ENCODE measurements around the gene CLDN18.

GRCh38 chr3:138072796-138073195, 62.8 kb downstream of the CLDN18 start:
- TF ChIP-seq CTCF (IDR thresholded peaks at IDR 0.05; ENCODE audit: low read depth, low read length, missing input control) (no peak), EGR1 (IDR thresholded peaks at IDR 0.05; ENCODE audit: low read depth in 2 of 2) (no peak), TAF1 (conservative IDR thresholded peaks at IDR 0.05) (no peak), MAX (IDR thresholded peaks at IDR 0.05) (no peak), ATF3 (IDR thresholded peaks at IDR 0.05) (no peak), ZBTB33 (IDR thresholded peaks at IDR 0.05) (no peak), FOXA1 (IDR thresholded peaks at IDR 0.05) (no peak), REST (IDR thresholded peaks at IDR 0.05) (no peak), JUND (IDR thresholded peaks at IDR 0.05) (no peak), RAD21 (IDR thresholded peaks at IDR 0.05) (no peak), HNF4A (conservative IDR thresholded peaks at IDR 0.05) (no peak), GABPA (IDR thresholded peaks at IDR 0.05 in 1 of 2, conservative IDR thresholded peaks at IDR 0.05 in 1 of 2) (no peak), RXRA (IDR thresholded peaks at IDR 0.05) (no peak)

Measured in liver (tissue), 3 donors.